Neural cell (in vitro differentiated cells): ENCODE measurements around the gene PRELID3B. TPM values are rescaled to one million over a fixed set of nuclear protein-coding genes. Genes with fewer than 3 reads are reported as not detected.

ENCODE experiments used
- H2AFZ ChIP-seq: fragments of 200-600, 300-800 bp; sonication (generic), shearing (Covaris generic); 2 replicates; pipeline ENCODE4 v1.6.0; 2014; ENCODE audit warnings: low read depth, mild to moderate bottlenecking, antibody characterized with exemption, low read length, moderate library complexity
- H3F3A ChIP-seq: fragments of 200-600 bp; shearing (Covaris generic); 2 replicates; pipeline ENCODE4 v1.6.1; 2016; ENCODE audit warnings: mild to moderate bottlenecking, moderate library complexity, mixed read lengths, antibody characterized with exemption, low read length; ENCODE audit not compliant: insufficient read depth, poor library complexity, severe bottlenecking
- H3K27ac ChIP-seq: fragments of 200-600, 300-800 bp; sonication (generic), shearing (Covaris generic); 2 replicates; pipeline ENCODE4 v1.5.1; 2014; ENCODE audit warnings: mild to moderate bottlenecking, low read length, moderate library complexity
- H3K27me3 ChIP-seq: fragments of 300-800, 200-600 bp; sonication (generic), shearing (Covaris generic); 2 replicates; pipeline ENCODE4 v1.6.0; 2014; ENCODE audit warnings: mild to moderate bottlenecking, low read depth, low read length, moderate library complexity; ENCODE audit not compliant: insufficient read depth
- H3K36me3 ChIP-seq: fragments of 300-800, 200-600 bp; sonication (generic), shearing (Covaris generic); 2 replicates; pipeline ENCODE4 v1.5.1; 2014; ENCODE audit warnings: mild to moderate bottlenecking, antibody characterized with exemption, low read length, moderate library complexity; ENCODE audit not compliant: insufficient read depth
- H3K4me2 ChIP-seq: fragments of 300-800, 200-600 bp; sonication (generic), shearing (Covaris generic); 2 replicates; pipeline ENCODE4 v1.6.0; 2014; ENCODE audit warnings: mild to moderate bottlenecking, low read length
- H3K4me3 ChIP-seq: fragments of 300-800, 200-600 bp; sonication (generic), shearing (Covaris generic); 2 replicates; pipeline ENCODE4 v1.5.1; 2014; ENCODE audit warnings: mild to moderate bottlenecking, low read length, moderate library complexity
- H3K79me2 ChIP-seq: fragments of 200-600 bp; shearing (Covaris generic); replicated peaks from 2 replicates; pipeline ENCODE4 v1.6.0; 2014; ENCODE audit warnings: mild to moderate bottlenecking, low read length, moderate library complexity; ENCODE audit not compliant: insufficient read depth
- H3K9ac ChIP-seq: fragments of 300-800, 200-600 bp; sonication (generic), shearing (Covaris generic); 2 replicates; pipeline ENCODE4 v1.6.1; 2016; ENCODE audit warnings: mild to moderate bottlenecking, low read length, mixed read lengths
- H3K9me2 ChIP-seq: fragments of 200-600 bp; shearing (Covaris generic); 2 replicates; pipeline ENCODE4 v1.6.1; 2016; ENCODE audit warnings: mild to moderate bottlenecking, low read length, mixed read lengths; ENCODE audit not compliant: insufficient read depth
- H3K9me3 ChIP-seq: fragments of 200-600, 300-800 bp; sonication (generic), shearing (Covaris generic); 2 replicates; pipeline ENCODE4 v1.6.1; 2016; ENCODE audit warnings: mild to moderate bottlenecking, mixed run types, low read length, moderate library complexity, mixed read lengths
- H4K20me1 ChIP-seq: fragments of 200-600 bp; shearing (Covaris generic); 2 replicates; pipeline ENCODE4 v1.6.1; 2016; ENCODE audit warnings: mild to moderate bottlenecking, mixed run types; ENCODE audit not compliant: insufficient read depth
- EP300 ChIP-seq: fragments of 450-650 bp; conservative IDR thresholded peaks from 2 replicates; pipeline ENCODE4 v1.6.1; 2014; ENCODE audit warnings: antibody characterized with exemption, mild to moderate bottlenecking, moderate library complexity; ENCODE audit not compliant: poor library complexity, severe bottlenecking
- EZH2 ChIP-seq: fragments of 200-600, 300-800 bp; shearing (Covaris generic), sonication (generic); IDR thresholded peaks from 2 replicates; pipeline ENCODE4 v1.6.1; 2014; ENCODE audit warnings: antibody characterized with exemption, low read length, borderline replicate concordance, mild to moderate bottlenecking; ENCODE audit not compliant: insufficient read depth, poor library complexity, severe bottlenecking
- MXI1 ChIP-seq: fragments of 450-650 bp; conservative IDR thresholded peaks from 2 replicates; pipeline ENCODE4 v1.6.1; 2014; ENCODE audit warnings: antibody characterized with exemption, mild to moderate bottlenecking; ENCODE audit not compliant: poor library complexity, severe bottlenecking
- POLR2AphosphoS5 ChIP-seq: IDR thresholded peaks from 2 replicates; pipeline ENCODE4 v1.6.1; 2012
- RAD21 ChIP-seq: fragments of 450-650 bp; conservative IDR thresholded peaks from 2 replicates; pipeline ENCODE4 v1.6.1; 2014; ENCODE audit warnings: antibody characterized with exemption, mild to moderate bottlenecking, moderate library complexity
- REST ChIP-seq: IDR thresholded peaks from 2 replicates; pipeline ENCODE4 v1.6.1; 2012; ENCODE audit warnings: borderline replicate concordance
- SMC3 ChIP-seq: fragments of 450-650 bp; conservative IDR thresholded peaks from 2 replicates; pipeline ENCODE4 v1.6.1; 2014; ENCODE audit warnings: antibody characterized with exemption, mild to moderate bottlenecking, moderate library complexity; ENCODE audit not compliant: poor library complexity
- TAF1 ChIP-seq: IDR thresholded peaks from 2 replicates; pipeline ENCODE4 v1.6.1; 2012; ENCODE audit warnings: low read depth
- polyA plus RNA-seq: library from polyadenylated mRNA; depleted of rRNA; stranded (reverse); fragments of >200 nt; gene quantifications from 2 replicates; pipeline ENCODE4 v1.2.3, GENCODE V29; 2014
- TF ChIP-seq, protein P1 (sequence below): fragments of 450-650 bp; IDR thresholded peaks from 2 replicates; pipeline ENCODE4 v1.5.1; 2014; ENCODE audit warnings: antibody characterized with exemption, mild to moderate bottlenecking, moderate library complexity; ENCODE audit not compliant: poor library complexity, severe bottlenecking

PRELID3B gene
- polyA plus RNA-seq, 1 donor from 2014 or later = 50.5 TPM

- Histone ChIP-seq H2AFZ (no peak overlapping the region), H3K9ac (no peak overlapping the region), H3K9me2 (no peaks in the 10 kb centered on the region), H3K9me3 (no peaks in the 10 kb centered on the region), H3K4me2 (no peak overlapping the region), H3K27me3 (no peaks in the 10 kb centered on the region), H3K79me2 (no peaks in the 10 kb centered on the region), H3K36me3 (peaks cover 17% of the 10 kb centered on the region), H4K20me1 (no peaks in the 10 kb centered on the region), H3F3A (no peaks in the 10 kb centered on the region), H3K27ac (no peak overlapping the region), H3K4me3 (no peak overlapping the region)
- TF ChIP-seq, protein P1, sequence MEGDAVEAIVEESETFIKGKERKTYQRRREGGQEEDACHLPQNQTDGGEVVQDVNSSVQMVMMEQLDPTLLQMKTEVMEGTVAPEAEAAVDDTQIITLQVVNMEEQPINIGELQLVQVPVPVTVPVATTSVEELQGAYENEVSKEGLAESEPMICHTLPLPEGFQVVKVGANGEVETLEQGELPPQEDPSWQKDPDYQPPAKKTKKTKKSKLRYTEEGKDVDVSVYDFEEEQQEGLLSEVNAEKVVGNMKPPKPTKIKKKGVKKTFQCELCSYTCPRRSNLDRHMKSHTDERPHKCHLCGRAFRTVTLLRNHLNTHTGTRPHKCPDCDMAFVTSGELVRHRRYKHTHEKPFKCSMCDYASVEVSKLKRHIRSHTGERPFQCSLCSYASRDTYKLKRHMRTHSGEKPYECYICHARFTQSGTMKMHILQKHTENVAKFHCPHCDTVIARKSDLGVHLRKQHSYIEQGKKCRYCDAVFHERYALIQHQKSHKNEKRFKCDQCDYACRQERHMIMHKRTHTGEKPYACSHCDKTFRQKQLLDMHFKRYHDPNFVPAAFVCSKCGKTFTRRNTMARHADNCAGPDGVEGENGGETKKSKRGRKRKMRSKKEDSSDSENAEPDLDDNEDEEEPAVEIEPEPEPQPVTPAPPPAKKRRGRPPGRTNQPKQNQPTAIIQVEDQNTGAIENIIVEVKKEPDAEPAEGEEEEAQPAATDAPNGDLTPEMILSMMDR = no peak
- TF ChIP-seq SMC3 = no peak
- TF ChIP-seq RAD21 = no peak
- TF ChIP-seq EP300 = no peak
- no peak for TF ChIP-seq EZH2
- TF ChIP-seq MXI1 = no peak
- TF ChIP-seq REST = no peak
- TF ChIP-seq POLR2AphosphoS5 = no peak
- no peak for TF ChIP-seq TAF1
Measured at GRCh38 chr20:58990651-58991445, 51.7 kb downstream of the PRELID3B start.

- no peak overlapping the region for H3K9ac ChIP-seq
- H4K20me1 ChIP-seq = no peaks in the 10 kb centered on the region
- no peaks in the 10 kb centered on the region for H3F3A ChIP-seq
- peaks cover 4% of the 10 kb centered on the region for H3K79me2 ChIP-seq
- TF ChIP-seq, protein P1 = no peak
- TF ChIP-seq EP300 = no peak
- TF ChIP-seq EZH2 = no peak
- no peak for TF ChIP-seq MXI1
- no peak for TF ChIP-seq SMC3
- no peak for TF ChIP-seq RAD21
- TF ChIP-seq REST = no peak
- TF ChIP-seq POLR2AphosphoS5 = no peak
- TF ChIP-seq TAF1 = no peak
- H3K27me3 ChIP-seq = no peaks in the 10 kb centered on the region
- peaks cover 17% of the 10 kb centered on the region for H3K36me3 ChIP-seq
- H3K27ac ChIP-seq = no peak overlapping the region
- no peak overlapping the region for H3K4me2 ChIP-seq
- no peak overlapping the region for H2AFZ ChIP-seq
- no peaks in the 10 kb centered on the region for H3K9me3 ChIP-seq
- H3K9me2 ChIP-seq = no peaks in the 10 kb centered on the region
- H3K4me3 ChIP-seq = no peak overlapping the region
Measured at GRCh38 chr20:58989196-58989595, 53.4 kb downstream of the PRELID3B start.
